Dermis blood vessel endothelial cell (primary cell): ENCODE results near the gene SNRNP200. TPM values are rescaled to one million over a fixed set of nuclear protein-coding genes. Genes with fewer than 3 reads are reported as not detected.
"Not testable (repeated sequence)": the region's sequence is repeated elsewhere in the genome, so short reads cannot be mapped to it uniquely, and the experiment has no call there.

ENCODE experiments used
- DNase-seq: peaks from one replicate; pipeline ENCODE4 v3.0.0; 2010
- total RNA-seq: library from RNA; depleted of rRNA; stranded (reverse); fragments of >200 nt; gene quantifications from 2 replicates; pipeline ENCODE4 v1.2.3, GENCODE V29; 2014

The SNRNP200 gene
- total RNA-seq, 1 donor from 2014 or later: 56.8 TPM

- DNase-seq: no peak
These were observed 19.9 kb upstream of the SNRNP200 start, which contains the start of gene ITPRIPL1 for GRCh38 chr2:96325041-96325883. TSS of gene ITPRIPL1 (plus strand) at chr2:96325317. CDS start at chr2:96325840, 523 bp downstream.

- DNase-seq: no peak
These were observed 19.3 kb upstream of the SNRNP200 start for GRCh38 chr2:96324721-96325040.

DNA sequence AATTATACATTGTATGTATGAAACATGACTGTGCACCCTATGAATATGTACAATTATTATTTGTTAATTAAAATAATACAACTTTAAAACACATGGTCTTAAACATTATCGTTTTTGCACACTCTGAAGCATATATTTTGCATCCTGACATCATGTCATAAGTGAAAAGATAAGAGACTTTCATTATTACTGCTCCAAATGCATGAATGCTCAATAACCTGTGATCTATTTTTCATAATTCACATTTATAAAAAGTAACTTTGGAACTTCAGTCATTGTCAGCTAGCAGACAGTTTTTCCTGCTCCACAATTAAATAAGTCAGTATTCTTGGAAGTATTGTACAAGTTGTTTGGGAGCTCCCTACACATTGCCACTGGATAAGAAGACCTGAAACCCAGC, 18.5 kb upstream of the SNRNP200 start:
- DNase-seq: no peak

GRCh38 chr2:96320728-96321622, 15.6 kb upstream of the SNRNP200 start:
- peak; percentile 38 for DNase-seq

GRCh38 chr2:96320326-96320725, 15.0 kb upstream of the SNRNP200 start:
- DNase-seq: no peak

GRCh38 chr2:96319396-96319795, 14.1 kb upstream of the SNRNP200 start:
- DNase-seq: no peak

DNA sequence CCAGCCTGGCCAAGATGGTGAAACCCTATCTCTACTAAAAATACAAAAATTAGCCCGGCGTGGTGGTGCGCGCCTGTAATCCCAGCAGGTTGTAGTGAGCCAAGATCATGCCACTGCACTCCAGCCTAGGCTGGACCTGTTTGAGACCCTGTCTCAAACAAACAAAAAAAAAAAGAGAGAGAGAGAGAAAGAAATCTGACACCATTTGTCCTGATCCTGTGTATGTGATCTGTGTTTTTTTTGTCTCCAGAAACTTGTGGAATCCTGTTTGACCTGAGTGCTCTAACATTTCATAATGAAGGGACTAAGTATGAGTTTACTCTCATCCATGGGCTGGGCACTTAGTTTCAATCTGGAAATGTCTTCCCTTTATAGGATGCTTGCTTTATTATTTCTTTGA, 13.4 kb upstream of the SNRNP200 start:
- DNase-seq: no peak

GRCh38 chr2:96317584-96317997, 12.2 kb upstream of the SNRNP200 start:
- DNase-seq: no peak

DNA sequence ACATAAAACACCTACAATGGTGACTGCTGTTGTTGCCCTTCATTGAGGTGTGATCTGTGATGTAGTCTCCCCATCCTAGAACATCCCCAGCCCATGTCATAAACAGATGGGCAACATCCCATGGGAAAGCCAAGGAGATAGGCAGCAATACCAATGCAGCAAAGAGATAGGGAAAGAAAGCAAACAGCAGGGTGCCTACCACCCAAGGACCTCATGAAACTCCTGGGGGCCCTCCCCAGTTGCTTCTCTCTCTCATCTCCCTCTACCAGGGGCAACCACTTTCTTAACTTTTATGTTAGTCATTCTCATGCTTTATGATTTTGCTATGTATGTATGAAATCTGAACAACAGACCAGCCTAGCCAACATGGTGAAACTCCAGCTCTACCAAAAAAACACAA, 11.7 kb upstream of the SNRNP200 start:
- no peak for DNase-seq

- DNase-seq: peak; percentile 60
These were observed 10.2 kb upstream of the SNRNP200 start for GRCh38 chr2:96315400-96316071.

GRCh38 chr2:96315005-96315399, 9.7 kb upstream of the SNRNP200 start:
- DNase-seq: no peak

DNA sequence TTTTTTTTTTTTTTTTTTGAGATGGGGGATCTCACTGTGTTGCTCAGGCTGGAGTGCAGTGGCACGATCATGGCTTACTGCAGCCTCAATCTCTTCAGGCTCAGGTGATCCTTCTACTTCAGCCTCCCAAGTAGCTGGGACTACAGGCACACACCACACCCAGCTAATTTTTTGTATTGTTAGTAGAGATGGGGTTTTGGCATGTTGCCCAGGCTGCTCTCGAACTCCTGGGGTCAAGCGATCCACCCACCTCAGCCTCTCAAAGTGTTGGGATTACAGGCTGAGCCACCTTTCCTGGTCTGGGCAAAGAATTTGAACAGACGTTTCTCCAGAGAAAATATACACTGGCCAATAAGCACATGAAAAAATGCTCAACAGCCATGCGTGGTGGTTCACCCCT, 2.9 kb upstream of the SNRNP200 start:
- no peak for DNase-seq

GRCh38 chr2:96306370-96306769, 1.0 kb upstream of the SNRNP200 start:
- DNase-seq: no peak

DNA sequence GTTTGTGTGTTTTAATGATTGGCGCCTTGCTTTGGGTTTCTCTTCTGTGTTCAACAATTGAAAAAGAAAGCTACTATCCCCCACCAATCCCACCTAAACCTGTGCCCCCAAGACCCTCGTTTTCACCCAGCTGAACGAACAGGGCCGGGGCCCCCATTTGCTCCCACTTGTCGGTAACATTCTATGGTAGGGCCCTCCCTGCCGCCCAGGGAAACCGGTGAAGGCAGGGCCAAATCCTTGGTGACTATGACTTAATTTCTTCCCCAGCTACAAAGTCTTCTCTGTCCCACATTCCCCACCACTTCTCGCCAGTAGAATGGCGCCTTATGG, 598 bp upstream of the SNRNP200 start:
- peak; percentile 3 for DNase-seq

DNA sequence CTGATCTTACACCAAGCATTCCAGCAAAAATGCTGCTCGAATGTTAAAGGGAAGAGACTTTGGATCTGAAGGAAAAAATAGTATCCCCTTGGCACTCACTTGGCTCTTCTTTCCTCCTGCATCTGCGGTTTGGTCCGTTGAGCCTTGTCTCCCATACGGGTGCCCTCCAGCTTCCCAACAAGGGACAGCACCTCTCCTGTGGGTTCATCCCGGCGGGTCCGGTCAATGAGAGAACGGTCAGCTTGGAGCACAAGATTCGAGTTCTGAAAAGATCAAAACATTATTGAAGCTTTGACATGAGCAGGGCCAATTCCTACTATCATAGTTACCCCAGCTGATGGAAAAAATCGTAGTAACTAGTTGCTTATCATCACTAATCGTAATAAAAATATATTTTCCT, 740 bp downstream of the SNRNP200 start:
- DNase-seq: no peak

DNA sequence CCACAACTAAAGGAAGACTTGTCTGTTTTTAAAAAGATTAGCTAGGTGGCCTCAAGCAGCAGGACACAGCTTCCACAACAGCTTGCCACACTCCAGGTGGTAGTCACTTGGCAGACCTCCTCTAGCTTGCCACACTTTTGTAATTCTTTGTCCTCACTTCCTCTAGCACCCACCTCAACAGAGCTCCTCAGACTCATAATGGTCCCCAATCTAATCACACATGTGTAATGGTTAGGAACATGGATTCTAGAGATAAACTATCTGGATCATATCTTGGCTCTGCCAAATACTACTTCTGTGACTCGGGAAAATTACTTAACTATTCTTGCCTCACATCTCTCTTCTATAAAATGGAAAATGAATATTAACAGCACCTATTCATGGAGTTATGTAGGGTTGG, 3.5 kb downstream of the SNRNP200 start:
- no peak for DNase-seq

DNA sequence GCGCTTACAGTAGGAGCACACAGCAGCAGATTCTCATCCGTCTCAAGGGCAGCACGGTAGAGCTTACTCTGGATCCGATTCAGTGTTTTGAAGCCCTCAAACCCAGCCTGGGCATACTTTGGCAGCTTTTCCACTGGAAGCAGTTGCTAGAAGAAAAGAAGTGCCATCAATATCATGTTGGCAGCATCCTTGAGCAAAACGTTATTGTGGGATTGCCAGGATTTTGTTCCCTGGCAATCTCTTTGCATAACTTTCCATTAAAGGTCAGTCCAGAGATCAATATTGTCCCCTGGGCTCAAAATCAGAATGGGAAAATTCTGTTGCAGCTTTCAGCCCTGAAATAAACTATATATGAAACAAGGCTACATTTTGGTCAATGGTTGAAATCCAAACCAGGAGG, 8.4 kb downstream of the SNRNP200 start:
- no peak for DNase-seq

- DNase-seq: not testable (repeated sequence)
These were observed 11.1 kb downstream of the SNRNP200 start for GRCh38 chr2:96294271-96294670.

GRCh38 chr2:96291751-96292150, 13.6 kb downstream of the SNRNP200 start:
- no peak for DNase-seq

GRCh38 chr2:96287273-96287856, 18.0 kb downstream of the SNRNP200 start:
- no peak for DNase-seq

GRCh38 chr2:96276787-96277499, 28.4 kb downstream of the SNRNP200 start:
- DNase-seq: no peak

DNA sequence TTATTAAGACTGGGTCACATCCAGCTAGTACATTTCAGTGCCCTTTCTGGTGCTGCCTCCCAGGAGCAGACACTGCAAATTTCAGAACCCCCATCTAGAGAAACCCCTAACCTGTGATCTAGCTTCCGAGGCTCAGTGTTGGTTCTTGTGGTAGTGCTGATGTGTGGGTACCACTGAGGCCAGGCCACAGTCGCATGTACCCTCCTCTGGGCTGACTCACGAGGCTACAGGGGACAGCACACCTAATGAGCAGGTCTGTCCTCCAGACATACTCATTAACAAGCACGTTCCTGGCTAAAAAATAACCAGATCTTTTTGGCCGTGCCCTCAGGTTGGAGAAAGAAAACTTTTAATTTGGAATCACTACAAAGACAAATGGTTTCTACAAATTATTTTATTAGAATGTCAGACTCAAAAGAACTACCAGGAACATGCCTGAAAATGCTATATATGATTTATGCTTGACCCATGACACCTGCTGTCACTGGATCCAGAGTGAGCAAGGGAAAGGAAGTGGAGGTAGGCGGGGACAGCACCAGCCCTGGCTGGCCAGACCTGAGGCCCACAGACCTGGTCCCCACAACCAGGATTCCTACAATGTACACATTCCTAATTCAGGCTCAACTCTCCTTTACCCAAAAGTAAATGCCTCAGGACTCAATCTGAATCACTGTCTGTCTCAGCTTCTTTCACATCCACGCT, 30.8 kb downstream of the SNRNP200 start:
- DNase-seq: no peak
